ENCODE results near the gene FIBCD1. TPM values are rescaled to one million over a fixed set of nuclear protein-coding genes. Genes with fewer than 3 reads are reported as not detected.

Gene FIBCD1
- total RNA-seq, 2 donors from 2014 or later = 0.20 to 4.6 TPM

- no peak for DNase-seq (ENCODE audit: low spot score)
Observed at GRCh38 chr9:130887494-130888144, 51.4 kb downstream of the FIBCD1 start.

GRCh38 chr9:130886981-130887380 is 52.1 kb downstream of the FIBCD1 start:
- Histone ChIP-seq H3K9me3 (no peaks in the 10 kb centered on the region), H3K27ac (no peak overlapping the region), H3K4me3 (no peak overlapping the region), H3K4me1 (peaks cover 0 to 9% of the 10 kb centered on the region in 2 donors), H3K27me3 (no peaks in the 10 kb centered on the region), H3K36me3 (peaks cover 82% of the 10 kb centered on the region)
- DNase-seq (ENCODE audit: low spot score) = no peak
- TF ChIP-seq CTCF (IDR thresholded peaks at IDR 0.05) = no peak

More at GRCh38 chr9:130887494-130888144, 51.4 kb downstream of the FIBCD1 start:
- no peaks in the 10 kb centered on the region for H3K9me3 ChIP-seq
- H3K4me3 ChIP-seq = no peak overlapping the region
- TF ChIP-seq CTCF (IDR thresholded peaks at IDR 0.05) = no peak
- peaks cover 82% of the 10 kb centered on the region for H3K36me3 ChIP-seq
- H3K4me1 ChIP-seq = peaks cover 0 to 9% of the 10 kb centered on the region in 2 donors
- no peaks in the 10 kb centered on the region for H3K27me3 ChIP-seq
- H3K27ac ChIP-seq = no peak overlapping the region

GRCh38 chr9:130885484-130886375 is 53.3 kb downstream of the FIBCD1 start:
- H3K27ac ChIP-seq = no peak overlapping the region

GRCh38 chr9:130884542-130885483 is 54.2 kb downstream of the FIBCD1 start:
- peaks cover 0 to 9% of the 10 kb centered on the region in 2 donors for H3K4me1 ChIP-seq
- no peaks in the 10 kb centered on the region for H3K27me3 ChIP-seq
- H3K9me3 ChIP-seq = no peaks in the 10 kb centered on the region
- H3K27ac ChIP-seq = no peak overlapping the region
- TF ChIP-seq CTCF (IDR thresholded peaks at IDR 0.05) = no peak
- no peak overlapping the region for H3K4me3 ChIP-seq
- no peak for DNase-seq (ENCODE audit: low spot score)
- H3K36me3 ChIP-seq = peaks cover 96% of the 10 kb centered on the region

More at GRCh38 chr9:130885484-130886375, 53.3 kb downstream of the FIBCD1 start:
- Histone ChIP-seq H3K36me3 (peaks cover 94% of the 10 kb centered on the region), H3K4me3 (no peak overlapping the region), H3K27me3 (no peaks in the 10 kb centered on the region), H3K9me3 (no peaks in the 10 kb centered on the region), H3K4me1 (peaks cover 0 to 9% of the 10 kb centered on the region in 2 donors)
- TF ChIP-seq CTCF (IDR thresholded peaks at IDR 0.05) = no peak
- no peak for DNase-seq (ENCODE audit: low spot score)

- Histone ChIP-seq H3K27ac (no peak overlapping the region), H3K36me3 (peaks cover 99% of the 10 kb centered on the region), H3K4me3 (no peak overlapping the region), H3K4me1 (peaks cover 0 to 9% of the 10 kb centered on the region in 2 donors), H3K27me3 (no peaks in the 10 kb centered on the region), H3K9me3 (no peaks in the 10 kb centered on the region)
- no peak for TF ChIP-seq CTCF (IDR thresholded peaks at IDR 0.05)
- DNase-seq (ENCODE audit: low spot score) = no peak
Observed at GRCh38 chr9:130884111-130884531, 54.9 kb downstream of the FIBCD1 start.
